Erythroblast (primary cell): ENCODE data around the gene THSD4.

Experiments
- GATA1 ChIP-seq: IDR thresholded peaks from 2 replicates; pipeline ENCODE4 v1.6.1; 2011; ENCODE audit warnings: low read depth, mild to moderate bottlenecking, control low read depth, low read length, moderate library complexity
- POLR2A ChIP-seq: IDR thresholded peaks from 2 replicates; pipeline ENCODE4 v1.6.1; 2011; ENCODE audit warnings: mild to moderate bottlenecking, low read length

DNA sequence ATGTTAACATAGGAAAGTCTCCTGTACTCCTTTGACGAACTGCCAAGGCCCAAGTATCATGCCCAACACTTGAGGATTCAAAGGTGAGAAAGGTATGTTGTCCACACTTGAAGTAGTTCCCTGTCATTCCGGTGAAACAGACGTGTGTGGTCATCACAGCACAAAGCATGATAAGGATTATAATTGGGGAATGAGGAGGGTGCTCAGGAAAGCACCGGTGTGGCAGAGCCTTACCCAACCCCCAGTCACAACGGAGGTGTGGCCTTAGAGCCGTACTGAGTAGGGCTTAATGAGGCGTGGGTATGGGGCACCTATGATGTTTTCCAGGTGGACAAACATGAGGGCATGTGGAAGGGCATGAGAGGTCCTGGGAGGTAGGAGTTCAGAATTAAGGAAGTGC is 492.1 kb downstream of the THSD4 start:
- no peak for TF ChIP-seq POLR2A
- TF ChIP-seq GATA1, result no peak
